GM23338 (cell line): ENCODE results near the gene SASH3. TPM values are rescaled to one million over a fixed set of nuclear protein-coding genes. Genes with fewer than 3 reads are reported as not detected.

Source experiments
- ATAC-seq: fragments of 200-7000 bp; cut with Tn5 transposase; 3 replicates; pipeline ENCODE4 v1.9.1; 2020
- DNase-seq: peaks from one replicate; pipeline ENCODE4 v3.0.0-alpha.2; 2015; ENCODE audit warnings: low spot score
- H2AFZ ChIP-seq: fragments of 200-600 bp; sonication (generic); 2 replicates; pipeline ENCODE4 v1.8.0; 2016; ENCODE audit warnings: antibody characterized with exemption, mild to moderate bottlenecking, moderate library complexity
- H3F3A ChIP-seq: fragments of 200-600 bp; sonication (generic); replicated peaks from 2 replicates; pipeline ENCODE4 v1.8.0; 2017; ENCODE audit warnings: antibody characterized with exemption, mixed run types, low read depth
- H3K27ac ChIP-seq: fragments of 200-600 bp; sonication (generic); 2 replicates; pipeline ENCODE4 v1.6.1; 2016; ENCODE audit warnings: low read depth
- H3K27me3 ChIP-seq: fragments of 200-600 bp; sonication (generic); 2 replicates; pipeline ENCODE4 v1.8.0; 2016; ENCODE audit warnings: mild to moderate bottlenecking, mixed run types, moderate library complexity; ENCODE audit not compliant: insufficient read depth
- H3K36me3 ChIP-seq: fragments of 200-600 bp; sonication (generic); 2 replicates; pipeline ENCODE4 v1.8.0; 2016; ENCODE audit warnings: mild to moderate bottlenecking; ENCODE audit not compliant: insufficient read depth
- H3K4me1 ChIP-seq: fragments of 200-600 bp; sonication (generic); 2 replicates; pipeline ENCODE4 v1.8.0; 2016; ENCODE audit warnings: mild to moderate bottlenecking, moderate library complexity; ENCODE audit not compliant: insufficient read depth
- H3K4me2 ChIP-seq: fragments of 200-600 bp; sonication (generic); 2 replicates; pipeline ENCODE4 v1.7.1; 2017; ENCODE audit warnings: mixed run types
- H3K4me3 ChIP-seq: fragments of 200-600 bp; sonication (generic); 2 replicates; pipeline ENCODE4 v1.6.1; 2016; ENCODE audit warnings: mixed run types
- H3K79me2 ChIP-seq: fragments of 200-600 bp; sonication (generic); replicated peaks from 2 replicates; pipeline ENCODE4 v1.8.0; 2017; ENCODE audit warnings: mild to moderate bottlenecking; ENCODE audit not compliant: insufficient read depth
- H3K9me2 ChIP-seq: fragments of 200-600 bp; sonication (generic); 2 replicates; pipeline ENCODE4 v1.8.0; 2017; ENCODE audit not compliant: insufficient read depth
- H4K20me1 ChIP-seq: fragments of 200-600 bp; sonication (generic); replicated peaks from 2 replicates; pipeline ENCODE4 v1.8.0; 2017; ENCODE audit warnings: mild to moderate bottlenecking; ENCODE audit not compliant: insufficient read depth
- H3K27ac Mint-ChIP-seq: 2 replicates; pipeline ENCODE4 v1.8.0; 2020; ENCODE audit warnings: inconsistent platforms, mild to moderate bottlenecking, moderate library complexity, mixed read lengths
- H3K27me3 Mint-ChIP-seq: 3 replicates; pipeline ENCODE4 v1.8.0; 2022; ENCODE audit warnings: low read depth, mild to moderate bottlenecking, moderate library complexity, mixed read lengths, inconsistent platforms; ENCODE audit not compliant: insufficient read depth, poor library complexity
- H3K36me3 Mint-ChIP-seq: 3 replicates; pipeline ENCODE4 v1.8.0; 2021; ENCODE audit warnings: low read depth, mild to moderate bottlenecking, inconsistent platforms, moderate library complexity, mixed read lengths
- H3K4me1 Mint-ChIP-seq: 3 replicates; pipeline ENCODE4 v1.8.0; 2020; ENCODE audit warnings: mild to moderate bottlenecking, inconsistent platforms, mixed read lengths
- H3K4me3 Mint-ChIP-seq: 3 replicates; pipeline ENCODE4 v1.8.0; 2021; ENCODE audit warnings: moderate library complexity, mild to moderate bottlenecking, inconsistent platforms, mixed read lengths
- H3K9me3 Mint-ChIP-seq: 3 replicates; pipeline ENCODE4 v1.8.0; 2020; ENCODE audit warnings: moderate library complexity, mild to moderate bottlenecking, inconsistent platforms, mixed read lengths
- CTCF ChIP-seq, 2 experiments: fragments of 200-600 bp in 1 of 2; sonication (generic) in 1 of 2; conservative IDR thresholded peaks; 2 replicates each; pipeline versions ENCODE4 v1.5.1 to v1.6.1; 2016 to 2017; ENCODE audit warnings: antibody characterized with exemption in 2 of 2, low read depth in 2 of 2, mild to moderate bottlenecking in 2 of 2, moderate library complexity in 1 of 2
- EZH2phosphoT487 ChIP-seq: fragments of 200-600 bp; sonication (generic); IDR thresholded peaks from one replicate; pipeline ENCODE4 v1.8.1; 2018; ENCODE audit warnings: antibody characterized with exemption; ENCODE audit not compliant: unreplicated experiment
- JUNB ChIP-seq: IDR thresholded peaks from one replicate; pipeline ENCODE4 v1.6.1; 2016; ENCODE audit warnings: antibody characterized with exemption; ENCODE audit not compliant: unreplicated experiment
- POLR2AphosphoS5 ChIP-seq: IDR thresholded peaks from 2 replicates; pipeline ENCODE4 v1.6.1; 2016; ENCODE audit warnings: antibody characterized with exemption, low read depth
- ZNF114 ChIP-seq: fragments of 250-450 bp; sonication (Bioruptor Pico); IDR thresholded peaks from 2 replicates; pipeline ENCODE4 v1.5.0; 2020; ENCODE audit warnings: mild to moderate bottlenecking, moderate library complexity
- polyA plus RNA-seq: library from polyadenylated mRNA; unstranded; fragments of >200 nt; fragmentation: Nextera tagmentation; extraction: Ambion mirVana; gene quantifications from 2 replicates; pipeline ENCODE4 v1.2.1, GENCODE V29; 2016
- total RNA-seq: library from RNA; depleted of rRNA; stranded (reverse); fragments of >200 nt; shearing (Covaris generic); gene quantifications from 2 replicates; pipeline ENCODE4 v1.2.3, GENCODE V29; 2014
- TF ChIP-seq, protein P1 (sequence below): fragments of 250-450 bp; sonication (Bioruptor Pico); IDR thresholded peaks from 2 replicates; pipeline ENCODE4 v1.5.0; 2020; ENCODE audit warnings: mild to moderate bottlenecking, moderate library complexity

Gene SASH3
- total and polyA plus RNA-seq, 2 experiments from 2014 or later, result 0.18 TPM; not detected in 1

DNA sequence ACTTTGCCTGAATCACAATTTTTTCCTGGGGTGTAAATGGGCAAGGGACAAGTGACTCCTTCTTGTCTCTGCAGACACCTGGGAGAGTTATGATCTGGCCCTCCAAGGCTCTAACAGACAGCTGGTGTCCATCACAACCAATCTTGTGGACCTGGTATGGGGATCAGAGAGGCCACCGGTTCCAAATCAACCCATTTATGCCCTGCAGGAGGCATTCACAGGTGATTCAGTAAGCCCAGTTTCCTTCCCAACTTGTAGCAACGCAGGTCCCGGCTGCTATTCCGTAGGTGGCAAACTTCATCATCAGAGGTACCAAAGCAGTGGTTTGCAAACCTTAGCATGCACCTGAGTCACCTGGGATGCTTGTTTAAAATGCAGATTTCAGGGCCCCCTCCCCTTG lies 32.2 kb upstream of the SASH3 start:
- H3K9me3 Mint-ChIP-seq, result no peaks in the 10 kb centered on the region; the same call in 2 of the 3 replicates
- H3K27me3 ChIP-seq, result no peaks in the 10 kb centered on the region

More for the DNA sequence above, 32.2 kb upstream of the SASH3 start:
- no peaks in the 10 kb centered on the region for H4K20me1 ChIP-seq
- H3K27ac ChIP-seq, result no peak overlapping the region
- no peaks in the 10 kb centered on the region for H3F3A ChIP-seq
- H3K4me3 ChIP-seq, result no peak overlapping the region
- no peak overlapping the region for H3K4me2 ChIP-seq
- H3K27me3 Mint-ChIP-seq, result peaks cover 4% of the 10 kb centered on the region
- H2AFZ ChIP-seq, result no peak overlapping the region
- no peak overlapping the region for H3K4me3 Mint-ChIP-seq
- TF ChIP-seq EZH2phosphoT487 (no peak), JUNB (no peak), CTCF (conservative IDR thresholded peaks at IDR 0.05; ENCODE audit: low read depth in 2 of 2) (no peak), POLR2AphosphoS5 (no peak), ZNF114 (no peak)
- TF ChIP-seq, protein P1, sequence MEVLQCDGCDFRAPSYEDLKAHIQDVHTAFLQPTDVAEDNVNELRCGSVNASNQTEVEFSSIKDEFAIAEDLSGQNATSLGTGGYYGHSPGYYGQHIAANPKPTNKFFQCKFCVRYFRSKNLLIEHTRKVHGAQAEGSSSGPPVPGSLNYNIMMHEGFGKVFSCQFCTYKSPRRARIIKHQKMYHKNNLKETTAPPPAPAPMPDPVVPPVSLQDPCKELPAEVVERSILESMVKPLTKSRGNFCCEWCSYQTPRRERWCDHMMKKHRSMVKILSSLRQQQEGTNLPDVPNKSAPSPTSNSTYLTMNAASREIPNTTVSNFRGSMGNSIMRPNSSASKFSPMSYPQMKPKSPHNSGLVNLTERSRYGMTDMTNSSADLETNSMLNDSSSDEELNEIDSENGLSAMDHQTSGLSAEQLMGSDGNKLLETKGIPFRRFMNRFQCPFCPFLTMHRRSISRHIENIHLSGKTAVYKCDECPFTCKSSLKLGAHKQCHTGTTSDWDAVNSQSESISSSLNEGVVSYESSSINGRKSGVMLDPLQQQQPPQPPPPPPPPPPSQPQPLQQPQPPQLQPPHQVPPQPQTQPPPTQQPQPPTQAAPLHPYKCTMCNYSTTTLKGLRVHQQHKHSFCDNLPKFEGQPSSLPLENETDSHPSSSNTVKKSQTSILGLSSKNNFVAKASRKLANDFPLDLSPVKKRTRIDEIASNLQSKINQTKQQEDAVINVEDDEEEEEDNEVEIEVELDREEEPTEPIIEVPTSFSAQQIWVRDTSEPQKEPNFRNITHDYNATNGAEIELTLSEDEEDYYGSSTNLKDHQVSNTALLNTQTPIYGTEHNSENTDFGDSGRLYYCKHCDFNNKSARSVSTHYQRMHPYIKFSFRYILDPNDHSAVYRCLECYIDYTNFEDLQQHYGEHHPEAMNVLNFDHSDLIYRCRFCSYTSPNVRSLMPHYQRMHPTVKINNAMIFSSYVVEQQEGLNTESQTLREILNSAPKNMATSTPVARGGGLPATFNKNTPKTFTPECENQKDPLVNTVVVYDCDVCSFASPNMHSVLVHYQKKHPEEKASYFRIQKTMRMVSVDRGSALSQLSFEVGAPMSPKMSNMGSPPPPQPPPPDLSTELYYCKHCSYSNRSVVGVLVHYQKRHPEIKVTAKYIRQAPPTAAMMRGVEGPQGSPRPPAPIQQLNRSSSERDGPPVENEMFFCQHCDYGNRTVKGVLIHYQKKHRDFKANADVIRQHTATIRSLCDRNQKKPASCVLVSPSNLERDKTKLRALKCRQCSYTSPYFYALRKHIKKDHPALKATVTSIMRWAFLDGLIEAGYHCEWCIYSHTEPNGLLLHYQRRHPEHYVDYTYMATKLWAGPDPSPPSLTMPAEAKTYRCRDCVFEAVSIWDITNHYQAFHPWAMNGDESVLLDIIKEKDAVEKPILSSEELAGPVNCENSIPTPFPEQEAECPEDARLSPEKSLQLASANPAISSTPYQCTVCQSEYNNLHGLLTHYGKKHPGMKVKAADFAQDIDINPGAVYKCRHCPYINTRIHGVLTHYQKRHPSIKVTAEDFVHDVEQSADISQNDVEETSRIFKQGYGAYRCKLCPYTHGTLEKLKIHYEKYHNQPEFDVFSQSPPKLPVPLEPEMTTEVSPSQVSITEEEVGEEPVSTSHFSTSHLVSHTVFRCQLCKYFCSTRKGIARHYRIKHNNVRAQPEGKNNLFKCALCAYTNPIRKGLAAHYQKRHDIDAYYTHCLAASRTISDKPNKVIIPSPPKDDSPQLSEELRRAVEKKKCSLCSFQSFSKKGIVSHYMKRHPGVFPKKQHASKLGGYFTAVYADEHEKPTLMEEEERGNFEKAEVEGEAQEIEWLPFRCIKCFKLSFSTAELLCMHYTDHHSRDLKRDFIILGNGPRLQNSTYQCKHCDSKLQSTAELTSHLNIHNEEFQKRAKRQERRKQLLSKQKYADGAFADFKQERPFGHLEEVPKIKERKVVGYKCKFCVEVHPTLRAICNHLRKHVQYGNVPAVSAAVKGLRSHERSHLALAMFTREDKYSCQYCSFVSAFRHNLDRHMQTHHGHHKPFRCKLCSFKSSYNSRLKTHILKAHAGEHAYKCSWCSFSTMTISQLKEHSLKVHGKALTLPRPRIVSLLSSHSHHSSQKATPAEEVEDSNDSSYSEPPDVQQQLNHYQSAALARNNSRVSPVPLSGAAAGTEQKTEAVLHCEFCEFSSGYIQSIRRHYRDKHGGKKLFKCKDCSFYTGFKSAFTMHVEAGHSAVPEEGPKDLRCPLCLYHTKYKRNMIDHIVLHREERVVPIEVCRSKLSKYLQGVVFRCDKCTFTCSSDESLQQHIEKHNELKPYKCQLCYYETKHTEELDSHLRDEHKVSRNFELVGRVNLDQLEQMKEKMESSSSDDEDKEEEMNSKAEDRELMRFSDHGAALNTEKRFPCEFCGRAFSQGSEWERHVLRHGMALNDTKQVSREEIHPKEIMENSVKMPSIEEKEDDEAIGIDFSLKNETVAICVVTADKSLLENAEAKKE, result no peak
- no peak overlapping the region for H3K27ac Mint-ChIP-seq
- no peaks in the 10 kb centered on the region for H3K36me3 Mint-ChIP-seq
- no peak for ATAC-seq
- H3K9me2 ChIP-seq, result no peaks in the 10 kb centered on the region
- H3K4me1 ChIP-seq, result peaks cover 8% of the 10 kb centered on the region; the same call in 1 of the 2 replicates
- H3K36me3 ChIP-seq, result no peaks in the 10 kb centered on the region
- H3K79me2 ChIP-seq, result no peaks in the 10 kb centered on the region
- no peak for DNase-seq
- H3K4me1 Mint-ChIP-seq, result peaks cover 20% of the 10 kb centered on the region
